KMS-11 (cell line): ENCODE data around the gene ATP6V1B1.

Source experiments
- H2AFZ ChIP-seq: fragments of 200-600 bp; sonication (generic); 2 replicates; pipeline ENCODE4 v1.6.1; 2016; ENCODE audit warnings: antibody characterized with exemption, mixed run types, low read depth
- H3K27ac ChIP-seq: fragments of 200-600 bp; sonication (generic); 2 replicates; pipeline ENCODE4 v1.6.1; 2016; ENCODE audit warnings: mild to moderate bottlenecking, mixed run types
- H3K27me3 ChIP-seq: fragments of 200-600 bp; sonication (generic); 2 replicates; pipeline ENCODE4 v1.6.1; 2017; ENCODE audit warnings: mild to moderate bottlenecking, low read depth, mixed run types, moderate library complexity; ENCODE audit not compliant: insufficient read depth
- H3K36me3 ChIP-seq: fragments of 200-600 bp; sonication (generic); 2 replicates; pipeline ENCODE4 v1.6.1; 2017; ENCODE audit warnings: mild to moderate bottlenecking, mixed run types; ENCODE audit not compliant: insufficient read depth
- H3K4me1 ChIP-seq: fragments of 200-600 bp; sonication (generic); 2 replicates; pipeline ENCODE4 v1.6.1; 2016; ENCODE audit warnings: mild to moderate bottlenecking, low read depth, mixed run types; ENCODE audit not compliant: poor library complexity, severe bottlenecking
- H3K4me2 ChIP-seq: fragments of 200-600 bp; sonication (generic); 2 replicates; pipeline ENCODE4 v1.7.0; 2016; ENCODE audit warnings: mild to moderate bottlenecking, mixed run types
- H3K4me3 ChIP-seq: fragments of 200-600 bp; sonication (generic); IDR thresholded peaks from 2 replicates; pipeline ENCODE4 v1.6.1; 2017; ENCODE audit warnings: low read depth, low read length, mixed read lengths; ENCODE audit not compliant: insufficient read depth
- H3K79me2 ChIP-seq: fragments of 200-600 bp; sonication (generic); 2 replicates; pipeline ENCODE4 v1.6.1; 2016; ENCODE audit warnings: low read depth, mixed run types; ENCODE audit not compliant: insufficient read depth
- H3K9ac ChIP-seq: fragments of 200-600 bp; sonication (generic); 2 replicates; pipeline ENCODE4 v1.6.1; 2016; ENCODE audit warnings: mild to moderate bottlenecking, mixed run types
- H4K20me1 ChIP-seq: fragments of 200-600 bp; sonication (generic); 2 replicates; pipeline ENCODE4 v1.6.1; 2016; ENCODE audit warnings: mild to moderate bottlenecking, mixed run types; ENCODE audit not compliant: insufficient read depth
- CTCF ChIP-seq: fragments of 200-600 bp; sonication (generic); conservative IDR thresholded peaks from 2 replicates; pipeline ENCODE4 v1.6.1; 2017; ENCODE audit warnings: low read depth, mild to moderate bottlenecking, antibody characterized with exemption, low read length, moderate library complexity, mixed read lengths

Gene ATP6V1B1

GRCh38 chr2:70888366-70888922, 47.3 kb upstream of the ATP6V1B1 start:
- peaks cover 6% of the 10 kb centered on the region for H3K4me1 ChIP-seq
- no peak for TF ChIP-seq CTCF
- H3K79me2 ChIP-seq = no peaks in the 10 kb centered on the region
- no peak overlapping the region for H3K9ac ChIP-seq
- H4K20me1 ChIP-seq = no peaks in the 10 kb centered on the region
- peak overlapping the region; percentile 96; the same call in 1 of the 2 replicates for H2AFZ ChIP-seq
- H3K36me3 ChIP-seq = no peaks in the 10 kb centered on the region
- H3K4me3 ChIP-seq = peak overlapping the region; percentile 48
- no peak overlapping the region for H3K27ac ChIP-seq
- no peaks in the 10 kb centered on the region; the same call in 1 of the 2 replicates for H3K27me3 ChIP-seq
- peak overlapping the region; percentile 67; the same call in 1 of the 2 replicates for H3K4me2 ChIP-seq

GRCh38 chr2:70888923-70889715, 46.6 kb upstream of the ATP6V1B1 start:
- no peaks in the 10 kb centered on the region for H4K20me1 ChIP-seq
- TF ChIP-seq CTCF = no peak
- no peaks in the 10 kb centered on the region for H3K79me2 ChIP-seq
- H3K4me1 ChIP-seq = peaks cover 6% of the 10 kb centered on the region
- no peak overlapping the region for H3K4me3 ChIP-seq
- no peaks in the 10 kb centered on the region for H3K36me3 ChIP-seq
- H2AFZ ChIP-seq = no peak overlapping the region
- H3K4me2 ChIP-seq = no peak overlapping the region
- no peak overlapping the region for H3K9ac ChIP-seq
- no peaks in the 10 kb centered on the region; the same call in 1 of the 2 replicates for H3K27me3 ChIP-seq
- no peak overlapping the region for H3K27ac ChIP-seq

GRCh38 chr2:70889716-70890037, 46.0 kb upstream of the ATP6V1B1 start:
- Histone ChIP-seq H3K4me3 (no peak overlapping the region), H3K27me3 (no peaks in the 10 kb centered on the region; the same call in 1 of the 2 replicates), H2AFZ (no peak overlapping the region), H3K4me2 (no peak overlapping the region), H3K36me3 (no peaks in the 10 kb centered on the region), H4K20me1 (no peaks in the 10 kb centered on the region), H3K27ac (no peak overlapping the region), H3K4me1 (peaks cover 6% of the 10 kb centered on the region), H3K9ac (no peak overlapping the region), H3K79me2 (no peaks in the 10 kb centered on the region)
- TF ChIP-seq CTCF = no peak

GRCh38 chr2:70890469-70891065, 45.1 kb upstream of the ATP6V1B1 start:
- Histone ChIP-seq H3K79me2 (no peaks in the 10 kb centered on the region), H3K4me2 (no peak overlapping the region), H4K20me1 (no peaks in the 10 kb centered on the region), H3K36me3 (no peaks in the 10 kb centered on the region), H3K27ac (no peak overlapping the region), H3K27me3 (peaks cover under 1% of the 10 kb centered on the region; the same call in 1 of the 2 replicates), H3K9ac (no peak overlapping the region), H2AFZ (no peak overlapping the region), H3K4me3 (no peak overlapping the region), H3K4me1 (peaks cover 6% of the 10 kb centered on the region)
- TF ChIP-seq CTCF = no peak
